ENCODE measurements around the gene GFOD2.

Gene GFOD2

DNA sequence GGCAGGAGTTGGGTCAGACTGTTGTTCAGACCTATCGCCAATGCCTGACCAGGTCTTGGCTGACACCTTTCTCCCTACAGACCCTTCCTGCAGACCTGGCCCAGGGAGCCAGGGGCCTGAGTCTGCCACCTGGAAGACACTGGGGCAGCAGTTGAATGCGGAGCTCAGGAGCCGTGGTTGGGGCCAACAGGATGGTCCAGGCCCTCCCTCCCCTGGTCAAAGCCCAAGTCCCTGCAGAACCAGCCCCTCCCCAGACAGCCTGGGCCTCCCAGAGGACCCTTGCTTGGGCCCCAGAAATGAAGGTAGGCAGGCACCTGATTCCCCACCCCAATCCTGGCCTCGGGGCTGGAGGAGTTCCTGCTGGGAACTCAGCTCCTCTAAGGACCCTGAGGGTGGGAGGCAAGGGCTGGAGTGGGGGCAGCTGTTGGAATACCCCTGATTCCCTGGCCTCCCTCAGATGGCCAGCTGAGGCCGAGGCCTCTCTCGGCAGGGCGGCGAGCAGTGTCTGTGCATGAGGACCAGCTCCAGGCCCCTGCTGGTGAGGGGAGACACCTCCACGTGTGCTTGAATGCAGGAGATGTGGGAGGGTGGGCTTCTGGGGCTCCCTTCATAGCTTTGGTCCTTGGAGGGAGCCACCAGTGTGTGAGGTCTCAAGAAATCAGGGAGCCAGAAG lies 62.6 kb downstream of the GFOD2 start:
- DNase-seq = no peak

DNA sequence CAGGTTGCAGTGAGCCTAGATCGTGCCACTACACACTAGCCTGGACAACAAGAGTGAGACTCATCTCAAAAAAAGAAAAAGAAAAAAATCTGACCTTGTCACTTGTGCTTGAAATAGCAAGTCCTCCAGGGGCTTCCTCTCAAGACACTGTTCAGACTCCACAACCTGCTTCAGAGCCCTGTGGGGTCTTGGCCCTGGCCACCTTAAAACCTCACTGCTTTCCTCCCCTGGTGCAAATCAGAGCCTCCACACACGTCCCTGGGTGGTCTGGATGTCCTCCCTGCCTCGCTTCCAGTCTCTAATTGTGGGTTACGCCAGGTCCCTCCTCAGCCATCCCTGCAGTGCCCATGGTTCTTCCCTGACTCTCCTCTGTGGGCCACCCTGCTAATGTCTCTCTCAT lies 63.8 kb downstream of the GFOD2 start:
- DNase-seq = no peak

DNA sequence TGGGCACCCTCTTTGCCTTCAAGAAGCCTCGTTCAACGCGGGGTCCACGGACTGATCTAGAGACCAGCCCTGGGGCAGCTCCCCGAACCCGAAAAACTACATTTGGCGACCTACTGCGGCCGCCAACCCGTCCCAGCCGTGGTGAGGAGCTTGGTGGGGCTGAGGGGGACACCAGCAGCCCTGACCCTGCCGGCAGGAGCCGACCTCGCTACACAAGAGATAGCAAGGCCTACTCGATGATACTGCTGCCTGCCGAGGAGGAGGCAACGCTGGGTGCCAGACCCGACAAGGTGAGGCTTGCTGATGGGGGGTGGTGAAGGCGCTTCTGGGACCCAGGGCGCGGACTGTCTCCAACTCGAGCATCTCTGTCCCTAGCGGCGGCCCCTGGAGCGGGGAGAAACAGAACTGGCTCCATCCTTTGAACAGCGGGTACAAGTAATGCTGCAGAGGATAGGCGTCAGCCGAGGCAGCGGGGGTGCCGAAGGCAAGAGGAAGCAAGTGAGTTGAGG lies 64.7 kb downstream of the GFOD2 start:
- no peak for DNase-seq

DNA sequence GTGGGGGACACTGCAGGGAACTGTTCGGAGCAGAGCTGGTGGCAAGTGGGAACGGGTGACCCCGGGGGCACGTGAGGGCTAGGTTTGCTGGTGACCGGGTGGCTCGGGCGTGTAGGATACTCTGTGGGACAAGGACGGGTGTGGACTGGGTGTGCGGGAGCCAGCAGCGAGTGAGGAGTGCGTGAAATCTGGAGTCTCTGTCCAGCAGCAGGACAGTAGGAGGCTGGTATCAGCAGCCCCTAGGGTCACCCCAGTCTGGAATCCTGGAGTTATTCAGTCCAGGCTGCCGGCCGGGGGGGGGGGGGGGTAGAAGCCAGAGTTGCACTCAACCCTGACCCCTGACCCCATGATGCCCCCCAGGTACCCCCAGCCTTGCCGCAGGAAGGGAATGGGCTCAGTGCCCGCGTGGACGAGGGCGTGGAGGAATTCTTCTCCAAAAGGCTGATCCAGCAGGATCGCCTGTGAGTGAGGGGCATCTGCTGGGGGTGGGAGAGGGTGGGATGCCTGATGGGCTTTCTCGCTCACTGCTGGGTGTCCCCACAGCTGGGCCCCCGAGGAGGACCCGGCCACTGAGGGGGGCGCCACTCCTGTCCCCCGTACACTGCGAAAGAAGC lies 65.2 kb downstream of the GFOD2 start:
- no peak for DNase-seq

GRCh38 chr16:67653128-67653788 lies 65.9 kb downstream of the GFOD2 start:
- DNase-seq = no peak

- no peak for DNase-seq
Measured at GRCh38 chr16:67652578-67653127, 66.5 kb downstream of the GFOD2 start.

GRCh38 chr16:67651847-67652246 lies 67.3 kb downstream of the GFOD2 start:
- DNase-seq = no peak

- DNase-seq = no peak
Measured at GRCh38 chr16:67651039-67651438, 68.1 kb downstream of the GFOD2 start.

DNA sequence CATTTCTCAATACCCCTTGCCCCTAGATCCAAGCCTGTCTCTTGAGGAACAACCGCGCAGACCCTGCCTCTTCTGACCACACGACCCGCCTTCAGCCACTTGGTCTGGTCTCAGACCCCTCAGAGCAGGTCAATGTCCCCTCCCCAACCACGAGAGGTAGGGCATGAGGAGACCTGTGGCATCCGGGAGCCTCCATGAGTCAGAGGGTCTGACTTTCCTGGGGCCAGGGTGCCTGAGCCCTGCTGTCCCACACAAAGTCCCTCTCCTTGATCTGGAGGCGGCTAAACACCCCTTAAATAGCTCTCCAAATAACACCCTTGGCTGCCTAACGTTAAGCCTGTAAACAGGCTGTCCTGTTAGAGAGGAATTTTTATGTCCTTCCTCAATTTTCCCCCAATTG lies 69.1 kb downstream of the GFOD2 start:
- no peak for DNase-seq

DNA sequence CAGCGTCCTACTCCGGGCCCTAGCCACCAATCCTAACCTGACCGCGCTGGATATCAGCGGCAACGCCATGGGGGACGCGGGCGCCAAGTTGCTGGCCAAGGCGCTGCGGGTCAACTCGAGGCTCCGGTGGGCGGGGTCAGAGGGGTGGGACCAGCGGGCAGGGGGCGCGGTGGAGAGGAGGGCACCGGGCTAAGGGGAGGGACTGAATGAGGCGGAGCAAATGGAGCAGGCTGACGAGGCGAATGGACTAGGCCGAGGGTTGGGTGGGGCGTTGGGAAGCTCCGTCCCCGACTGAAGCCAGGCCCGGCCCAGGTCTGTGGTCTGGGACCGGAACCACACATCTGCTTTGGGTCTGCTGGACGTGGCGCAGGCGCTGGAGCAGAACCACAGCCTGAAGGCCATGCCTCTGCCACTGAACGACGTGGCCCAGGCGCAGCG lies 69.6 kb downstream of the GFOD2 start:
- DNase-seq = no peak

DNA sequence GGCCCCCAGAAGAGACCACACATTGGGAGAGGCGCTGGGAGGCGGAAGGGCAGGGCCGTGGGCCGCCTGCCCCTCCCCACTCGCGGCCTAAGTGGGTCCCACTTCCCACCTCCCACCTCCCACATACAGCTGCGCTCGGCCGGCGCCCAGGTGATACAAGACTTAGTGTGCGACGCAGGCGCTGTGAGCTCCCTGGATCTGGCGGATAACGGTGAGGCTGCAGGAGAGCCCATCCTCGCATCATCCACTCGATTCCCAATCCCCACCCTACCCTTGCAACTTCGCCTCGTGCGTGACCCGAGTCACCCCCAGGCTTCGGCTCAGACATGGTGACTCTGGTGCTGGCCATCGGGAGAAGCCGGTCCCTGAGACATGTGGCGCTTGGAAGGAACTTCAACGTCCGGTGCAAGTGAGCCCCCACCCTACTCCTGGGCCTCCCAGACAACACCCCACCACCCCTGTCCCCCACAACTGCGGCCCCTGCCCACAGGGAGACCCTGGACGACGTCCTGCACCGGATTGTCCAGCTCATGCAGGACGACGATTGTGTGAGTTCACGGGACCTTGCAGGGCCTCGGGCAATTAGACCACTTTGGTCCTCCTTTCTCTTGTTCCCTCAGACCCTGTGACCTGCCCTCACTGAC lies 70.2 kb downstream of the GFOD2 start:
- no peak for DNase-seq

GRCh38 chr16:67648088-67648763 lies 70.9 kb downstream of the GFOD2 start:
- DNase-seq = no peak

GRCh38 chr16:67647681-67648080 lies 71.4 kb downstream of the GFOD2 start:
- DNase-seq = no peak

- no peak for DNase-seq
Measured at GRCh38 chr16:67647111-67647651, 71.9 kb downstream of the GFOD2 start.

GRCh38 chr16:67645397-67646121 lies 73.6 kb downstream of the GFOD2 start:
- no peak for DNase-seq

DNA sequence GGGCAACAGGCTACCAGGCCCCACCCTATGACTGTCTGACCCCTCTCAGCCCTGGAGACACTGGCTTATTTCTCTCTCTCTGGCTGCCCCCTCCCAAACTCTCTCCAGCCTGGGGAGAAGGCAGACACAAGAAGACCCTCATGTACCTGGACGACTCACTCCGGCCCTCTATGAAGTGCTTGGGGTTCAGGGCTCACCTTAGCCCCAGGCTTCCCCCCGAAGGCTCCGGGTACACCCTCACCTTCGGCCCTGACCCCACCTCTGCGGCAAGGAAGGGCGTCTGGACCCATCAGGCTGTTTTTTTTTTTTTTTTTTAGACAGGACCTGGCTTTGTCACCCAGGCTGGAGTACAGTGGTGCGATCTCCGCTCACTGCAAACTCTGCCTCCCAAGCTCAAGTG lies 75.1 kb downstream of the GFOD2 start:
- DNase-seq = no peak

DNA sequence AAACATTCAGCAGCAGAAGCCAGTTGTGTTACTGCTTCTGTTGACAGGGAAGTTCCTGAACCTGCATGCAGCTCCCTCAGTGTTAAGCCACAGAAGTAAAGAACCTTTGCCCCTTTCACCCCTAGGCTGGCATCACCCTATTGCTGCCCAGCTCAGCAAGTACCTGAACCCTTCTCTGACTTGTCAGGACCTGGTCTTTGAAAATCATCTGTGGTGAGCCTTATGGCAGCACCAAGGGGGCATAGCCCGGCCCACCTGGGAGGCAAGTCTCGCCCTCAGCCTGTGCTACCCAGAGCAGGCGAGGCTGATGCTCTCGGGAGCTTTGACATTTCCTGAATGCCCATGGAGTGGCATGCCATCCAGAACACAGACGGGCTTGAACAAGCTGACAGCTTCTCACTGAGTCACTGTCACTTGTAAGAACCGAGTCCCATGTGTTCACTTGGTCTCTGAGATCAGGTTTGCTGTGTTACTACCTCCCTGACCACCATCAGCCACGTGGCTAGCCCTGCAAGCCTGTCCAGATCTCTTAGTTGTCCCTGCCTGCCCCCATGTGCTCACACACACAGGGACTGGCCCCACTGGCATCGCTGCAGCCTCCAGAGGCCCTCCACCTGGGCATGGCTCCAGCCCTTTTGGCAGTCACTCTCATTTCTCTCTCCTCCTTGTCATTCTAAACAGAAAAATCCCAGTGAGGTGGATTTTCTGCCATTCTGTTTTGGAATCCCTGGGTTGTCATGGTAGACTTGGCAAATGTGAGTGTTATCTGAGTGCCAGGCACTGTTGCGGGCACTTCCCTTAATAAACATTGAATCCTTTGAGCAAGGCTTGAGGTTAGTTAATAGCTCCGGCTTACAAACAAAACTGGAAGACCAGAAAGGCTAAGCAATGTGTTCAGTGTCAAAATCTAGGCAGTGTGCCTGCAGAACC lies 77.1 kb downstream of the GFOD2 start:
- DNase-seq = no peak

DNA sequence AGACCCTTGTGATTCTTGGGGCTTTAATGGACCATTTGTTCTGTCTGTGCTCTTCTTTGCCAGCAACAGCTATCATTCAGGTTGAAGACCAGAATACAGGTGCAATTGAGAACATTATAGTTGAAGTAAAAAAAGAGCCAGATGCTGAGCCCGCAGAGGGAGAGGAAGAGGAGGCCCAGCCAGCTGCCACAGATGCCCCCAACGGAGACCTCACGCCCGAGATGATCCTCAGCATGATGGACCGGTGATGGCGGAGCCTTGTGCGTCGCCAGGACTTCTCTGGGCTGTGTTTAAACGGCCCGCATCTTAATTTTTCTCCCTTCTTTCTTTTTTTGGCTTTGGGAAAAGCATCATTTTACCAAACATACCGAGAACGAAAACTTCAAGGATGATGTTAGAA lies 81.5 kb downstream of the GFOD2 start:
- no peak for DNase-seq

DNA sequence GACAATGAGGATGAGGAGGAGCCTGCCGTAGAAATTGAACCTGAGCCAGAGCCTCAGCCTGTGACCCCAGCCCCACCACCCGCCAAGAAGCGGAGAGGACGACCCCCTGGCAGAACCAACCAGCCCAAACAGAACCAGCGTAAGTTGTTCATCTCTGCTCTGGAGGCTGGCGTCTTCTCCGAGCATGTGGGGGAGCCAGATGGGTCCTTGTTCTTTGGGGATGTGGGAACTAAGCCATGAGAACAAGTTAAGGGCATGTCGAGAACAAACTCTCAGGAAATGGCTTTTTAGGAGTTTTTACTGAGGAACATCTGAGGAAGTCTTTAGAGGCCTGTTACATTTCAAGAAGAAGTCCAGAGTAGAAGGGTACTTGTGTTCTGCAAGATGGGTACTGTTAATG lies 82.4 kb downstream of the GFOD2 start:
- DNase-seq = no peak

GRCh38 chr16:67632415-67633172 lies 86.5 kb downstream of the GFOD2 start:
- no peak for DNase-seq
